Measurements from ENCODE around the gene CEBPB.

The CEBPB gene

DNA sequence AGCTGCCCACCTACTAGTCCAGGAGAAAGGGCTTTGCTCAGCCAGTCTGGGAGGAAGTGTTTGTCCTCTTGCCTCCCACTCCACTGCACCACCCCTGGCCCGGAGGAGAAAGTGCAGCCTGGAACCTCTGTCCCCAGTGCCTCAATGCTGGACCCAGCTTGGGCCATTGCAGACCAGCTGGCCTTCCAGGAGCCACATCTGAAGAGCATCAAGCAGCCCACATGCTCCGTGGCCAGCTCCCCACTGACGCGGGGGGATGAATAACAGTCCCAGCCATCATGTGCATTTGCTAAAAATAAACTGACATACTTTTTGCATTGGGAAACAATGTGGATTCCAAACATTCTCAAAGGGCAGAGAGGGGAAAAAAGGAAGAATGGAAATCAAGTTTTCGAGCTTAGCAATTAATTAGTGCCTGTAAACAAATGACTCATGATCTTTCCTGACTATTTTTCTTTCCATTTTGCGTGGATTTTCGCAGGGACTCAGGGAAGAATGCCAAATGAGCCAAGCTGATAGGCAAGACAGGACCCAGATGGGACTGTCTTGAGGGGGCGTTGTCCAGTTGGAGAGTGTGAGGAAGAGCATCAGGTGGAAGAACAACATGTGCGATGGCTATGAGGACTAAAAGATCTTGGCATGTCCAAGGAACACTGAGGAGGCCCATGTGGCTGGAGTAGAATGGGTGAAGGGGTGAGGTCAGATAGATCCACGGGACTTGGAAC, 34.1 kb downstream of the CEBPB start:
- Mint-ChIP-seq H3K4me3 (no peak overlapping the region), H3K36me3 (ENCODE audit: insufficient read depth) (peaks cover 8% of the 10 kb centered on the region)

DNA sequence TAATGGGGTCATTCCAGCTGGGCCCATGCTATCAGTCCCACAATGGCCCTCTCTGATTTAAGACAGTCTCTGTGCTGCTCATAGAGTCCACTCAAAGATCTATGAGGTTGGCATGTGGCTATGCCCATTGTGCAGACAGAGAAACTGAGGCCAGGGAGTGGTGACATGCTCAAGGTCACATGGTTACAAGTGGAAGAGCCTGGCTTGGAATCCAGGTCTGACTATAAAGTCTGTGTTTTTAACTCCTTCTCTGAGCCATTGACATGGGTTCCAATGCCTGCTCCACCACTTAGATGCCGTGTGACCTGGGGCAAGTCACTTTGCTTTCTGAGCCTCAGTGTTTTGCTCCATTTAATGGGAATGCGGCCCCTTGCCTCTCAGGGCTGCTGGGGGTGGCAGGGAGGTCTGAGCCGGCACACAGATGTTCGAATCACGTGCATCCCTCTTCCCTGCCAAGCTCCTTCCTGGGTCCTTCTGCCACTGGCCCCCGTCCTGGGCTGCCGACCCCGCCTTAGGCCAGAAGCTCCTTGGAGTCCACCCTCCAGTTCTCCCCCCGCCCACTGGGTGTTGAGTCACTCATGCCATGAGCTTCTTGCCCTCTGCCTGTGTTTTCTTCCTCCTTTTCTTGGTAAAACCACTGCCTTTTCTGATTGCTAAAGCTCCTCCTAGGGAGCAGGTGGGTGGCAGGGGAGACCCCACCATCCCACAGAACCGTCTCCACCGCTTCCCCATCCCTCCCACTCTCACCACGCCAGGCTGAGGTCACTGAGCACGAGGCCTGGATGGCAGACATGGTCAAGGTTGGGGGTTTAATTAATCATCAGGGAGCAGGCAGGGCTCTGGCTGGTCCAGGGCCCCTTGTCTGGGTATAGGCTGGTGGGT, 35.7 kb downstream of the CEBPB start:
- Mint-ChIP-seq H3K9me3 (no peaks in the 10 kb centered on the region), H3K4me1 (ENCODE audit: low read depth in 2 of 2) (no peaks in the 10 kb centered on the region), H3K4me3 (no peak overlapping the region), H3K27ac (no peak overlapping the region), H3K27me3 (peaks cover 0 to 6% of the 10 kb centered on the region in 2 donors), H3K36me3 (ENCODE audit: insufficient read depth) (peaks cover 12% of the 10 kb centered on the region)
- DNase-seq (no peak), ATAC-seq (replicated peaks) (no peak)

More for the DNA sequence above, 34.1 kb downstream of the CEBPB start:
- no peaks in the 10 kb centered on the region for H3K4me1 Mint-ChIP-seq (ENCODE audit: low read depth in 2 of 2)
- ATAC-seq (replicated peaks) (no peak), DNase-seq (no peak)
- H3K27ac Mint-ChIP-seq = no peak overlapping the region
- peaks cover 0 to 1% of the 10 kb centered on the region in 2 donors for H3K9me3 Mint-ChIP-seq
- peaks cover 0 to 8% of the 10 kb centered on the region in 2 donors for H3K27me3 Mint-ChIP-seq

DNA sequence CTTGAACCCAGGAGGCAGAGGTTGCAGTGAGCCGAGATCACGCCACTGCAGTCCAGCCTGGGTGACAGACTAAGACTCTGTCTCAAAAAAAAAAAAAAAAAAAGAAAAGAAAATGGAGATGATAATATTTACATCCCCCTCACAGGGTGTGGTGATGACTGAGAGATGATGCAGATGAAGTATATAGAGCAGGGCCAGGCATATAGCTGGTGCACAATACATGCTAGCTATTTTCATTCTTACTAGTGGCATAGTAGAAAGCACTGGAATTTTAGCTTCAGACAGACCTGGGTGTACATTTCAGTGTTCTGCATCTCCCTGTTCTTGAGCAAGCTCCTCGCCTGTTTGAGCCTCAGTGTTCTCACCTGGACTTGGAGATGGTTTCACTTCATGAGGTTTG, 36.9 kb downstream of the CEBPB start:
- no peak overlapping the region for H3K27ac Mint-ChIP-seq
- no peak overlapping the region for H3K4me3 Mint-ChIP-seq
- DNase-seq (no peak), ATAC-seq (replicated peaks) (no peak)
- H3K4me1 Mint-ChIP-seq (ENCODE audit: low read depth in 2 of 2) = no peaks in the 10 kb centered on the region
- no peaks in the 10 kb centered on the region for H3K9me3 Mint-ChIP-seq
- peaks cover 12% of the 10 kb centered on the region for H3K36me3 Mint-ChIP-seq (ENCODE audit: insufficient read depth)
- H3K27me3 Mint-ChIP-seq = peaks cover 0 to 6% of the 10 kb centered on the region in 2 donors

DNA sequence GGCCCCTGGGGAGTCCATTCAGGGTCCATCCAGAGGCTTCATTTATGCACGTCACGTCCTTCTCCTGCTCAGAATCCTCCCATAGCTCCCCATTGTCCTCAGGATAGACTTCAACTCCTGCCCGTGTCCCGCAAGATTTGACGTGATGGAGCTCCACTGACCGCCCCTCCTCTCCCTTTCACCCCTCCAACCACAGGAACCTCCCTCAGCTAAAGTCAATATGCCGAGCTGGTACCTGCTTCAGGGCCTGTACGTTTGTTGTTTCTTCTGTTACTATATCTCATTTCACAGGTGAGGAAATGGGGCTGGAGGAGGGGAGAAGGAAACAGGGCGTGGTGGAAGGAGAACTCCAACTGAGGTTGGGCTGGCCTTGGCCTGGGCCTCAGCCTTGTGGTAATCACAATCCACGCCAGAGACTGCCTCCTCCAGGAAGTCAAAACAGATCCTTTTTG, 38.6 kb downstream of the CEBPB start:
- Mint-ChIP-seq H3K4me3 (no peak overlapping the region), H3K4me1 (ENCODE audit: low read depth in 2 of 2) (no peaks in the 10 kb centered on the region), H3K9me3 (no peaks in the 10 kb centered on the region), H3K27ac (no peak overlapping the region), H3K36me3 (ENCODE audit: insufficient read depth) (peaks cover 12% of the 10 kb centered on the region), H3K27me3 (peaks cover 0 to 6% of the 10 kb centered on the region in 2 donors)
- ATAC-seq (replicated peaks) (no peak), DNase-seq (no peak)

DNA sequence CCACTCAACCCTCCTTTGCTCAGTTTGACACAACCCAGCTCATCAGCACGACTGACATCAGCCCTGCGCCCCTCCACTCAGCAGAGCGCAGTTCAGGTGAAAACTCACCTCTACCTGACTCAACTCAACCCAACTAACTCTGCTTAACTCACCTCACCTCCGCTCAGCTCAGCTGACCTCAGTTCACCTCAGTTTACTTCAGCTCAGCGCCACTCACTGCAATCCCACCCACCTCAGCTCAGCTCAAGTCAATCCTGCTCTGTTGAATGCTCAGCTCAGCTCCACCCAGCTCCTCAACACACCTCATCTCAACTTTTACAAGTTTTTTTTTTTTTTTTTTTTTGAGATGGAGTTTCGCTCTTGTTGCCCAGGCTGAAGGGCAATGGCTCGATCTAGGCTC, 39.6 kb downstream of the CEBPB start:
- no peaks in the 10 kb centered on the region for H3K9me3 Mint-ChIP-seq
- H3K27me3 Mint-ChIP-seq = peaks cover 0 to 6% of the 10 kb centered on the region in 2 donors
- no peak overlapping the region for H3K27ac Mint-ChIP-seq
- H3K4me3 Mint-ChIP-seq = no peak overlapping the region
- ATAC-seq (replicated peaks) = no peak
- no peaks in the 10 kb centered on the region for H3K4me1 Mint-ChIP-seq (ENCODE audit: low read depth in 2 of 2)
- peaks cover 6% of the 10 kb centered on the region for H3K36me3 Mint-ChIP-seq (ENCODE audit: insufficient read depth)
- DNase-seq = no peak

DNA sequence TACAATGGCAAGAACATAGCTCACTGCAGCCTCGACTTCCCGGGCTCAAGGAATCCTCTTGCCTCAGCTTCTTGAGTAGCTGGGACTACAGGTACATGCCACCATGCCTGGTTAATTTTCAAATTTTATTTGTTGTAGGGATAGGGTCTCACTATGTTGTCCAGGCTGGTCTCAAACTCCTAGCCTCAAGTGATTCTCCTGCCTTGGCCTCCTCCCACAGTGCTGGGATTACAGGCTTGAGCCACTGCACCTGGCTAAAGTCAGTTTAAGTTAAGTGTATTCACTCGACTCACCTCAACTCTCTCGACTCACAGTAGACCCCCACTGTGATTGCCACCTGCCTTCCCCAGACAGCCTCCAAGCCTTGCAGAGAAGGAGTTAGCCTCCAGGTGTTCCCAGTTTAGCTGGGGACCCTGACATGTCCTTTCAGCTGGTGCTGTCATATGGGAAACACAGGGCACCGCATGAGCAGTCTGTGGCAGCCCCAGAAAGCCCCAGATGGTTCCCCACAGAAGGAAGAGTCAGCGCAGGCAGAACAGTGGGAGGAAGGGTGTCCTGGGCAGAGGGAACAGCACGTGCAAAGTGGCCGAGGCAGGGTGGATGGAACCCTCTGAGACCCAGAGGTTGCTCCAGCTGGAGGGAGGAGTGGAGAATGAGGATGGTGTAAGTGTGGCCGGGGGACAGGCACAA, 40.4 kb downstream of the CEBPB start:
- Mint-ChIP-seq H3K9me3 (no peaks in the 10 kb centered on the region), H3K4me3 (no peak overlapping the region), H3K36me3 (ENCODE audit: insufficient read depth) (peaks cover 6% of the 10 kb centered on the region), H3K27me3 (peaks cover 0 to 6% of the 10 kb centered on the region in 2 donors), H3K27ac (no peak overlapping the region), H3K4me1 (ENCODE audit: low read depth in 2 of 2) (no peaks in the 10 kb centered on the region)
- ATAC-seq (replicated peaks) = no peak
- no peak for DNase-seq

DNA sequence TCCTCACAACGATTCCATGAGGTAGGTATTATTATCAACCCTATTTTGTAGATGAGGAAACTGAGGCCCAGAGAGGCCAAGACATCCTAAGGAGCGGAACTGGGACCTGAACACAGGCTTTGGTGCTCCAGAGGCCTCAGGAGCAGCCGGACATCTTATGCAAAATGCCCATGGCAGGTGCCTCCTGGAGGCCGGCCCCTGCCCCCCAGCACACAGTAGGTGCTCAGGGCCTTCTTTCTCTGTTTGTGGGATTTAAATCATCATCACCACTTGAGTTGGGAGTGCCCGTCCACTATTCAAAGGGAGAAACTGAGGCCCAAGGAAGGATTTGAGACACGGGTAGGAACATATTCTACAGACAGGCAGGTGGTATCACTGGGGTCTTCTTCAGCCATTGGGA, 41.2 kb downstream of the CEBPB start:
- ATAC-seq (replicated peaks) (no peak), DNase-seq (no peak)
- H3K36me3 Mint-ChIP-seq (ENCODE audit: insufficient read depth) = peaks cover 4% of the 10 kb centered on the region
- no peaks in the 10 kb centered on the region for H3K9me3 Mint-ChIP-seq
- peaks cover 0 to 2% of the 10 kb centered on the region in 2 donors for H3K27me3 Mint-ChIP-seq
- no peak overlapping the region for H3K27ac Mint-ChIP-seq
- H3K4me3 Mint-ChIP-seq = no peak overlapping the region
- H3K4me1 Mint-ChIP-seq (ENCODE audit: low read depth in 2 of 2) = no peaks in the 10 kb centered on the region

DNA sequence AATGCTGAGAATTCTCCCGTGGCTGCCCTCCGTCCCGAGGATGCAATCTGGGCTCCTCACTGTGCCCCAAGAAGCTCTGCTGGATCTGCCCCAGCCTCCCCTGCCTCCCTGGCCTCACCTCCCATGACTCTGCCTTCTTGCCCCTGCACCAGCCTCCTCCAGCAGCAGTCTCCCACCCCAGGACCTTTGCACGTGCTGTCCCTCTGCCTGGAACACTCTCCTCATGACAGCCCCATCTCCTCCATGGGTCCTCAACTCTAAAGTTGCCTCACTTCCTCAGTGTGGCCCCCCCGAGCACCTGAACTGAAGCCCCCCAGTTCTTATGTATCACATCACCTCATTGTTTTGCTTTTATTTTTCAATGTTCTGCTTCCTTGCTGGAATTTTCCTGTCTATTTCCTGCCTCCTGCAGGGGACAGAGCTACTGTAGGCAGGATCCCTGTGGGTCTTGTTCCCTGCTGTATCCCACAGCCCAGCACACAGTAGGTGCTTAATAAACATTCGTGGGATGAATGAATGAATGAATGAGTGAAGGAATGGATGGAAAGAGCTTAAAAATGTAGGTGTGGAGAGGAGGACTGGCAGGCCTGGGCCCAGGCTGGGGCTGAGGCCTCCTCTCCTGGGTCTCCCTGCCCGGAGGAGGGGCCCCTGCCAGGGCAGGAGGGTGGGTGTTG, 42.2 kb downstream of the CEBPB start:
- ATAC-seq (replicated peaks) (no peak), DNase-seq (no peak)
- H3K9me3 Mint-ChIP-seq = no peaks in the 10 kb centered on the region
- peaks cover 4% of the 10 kb centered on the region for H3K36me3 Mint-ChIP-seq (ENCODE audit: insufficient read depth)
- no peaks in the 10 kb centered on the region for H3K27me3 Mint-ChIP-seq
- no peak overlapping the region for H3K27ac Mint-ChIP-seq
- no peaks in the 10 kb centered on the region for H3K4me1 Mint-ChIP-seq (ENCODE audit: low read depth in 2 of 2)
- H3K4me3 Mint-ChIP-seq = no peak overlapping the region

DNA sequence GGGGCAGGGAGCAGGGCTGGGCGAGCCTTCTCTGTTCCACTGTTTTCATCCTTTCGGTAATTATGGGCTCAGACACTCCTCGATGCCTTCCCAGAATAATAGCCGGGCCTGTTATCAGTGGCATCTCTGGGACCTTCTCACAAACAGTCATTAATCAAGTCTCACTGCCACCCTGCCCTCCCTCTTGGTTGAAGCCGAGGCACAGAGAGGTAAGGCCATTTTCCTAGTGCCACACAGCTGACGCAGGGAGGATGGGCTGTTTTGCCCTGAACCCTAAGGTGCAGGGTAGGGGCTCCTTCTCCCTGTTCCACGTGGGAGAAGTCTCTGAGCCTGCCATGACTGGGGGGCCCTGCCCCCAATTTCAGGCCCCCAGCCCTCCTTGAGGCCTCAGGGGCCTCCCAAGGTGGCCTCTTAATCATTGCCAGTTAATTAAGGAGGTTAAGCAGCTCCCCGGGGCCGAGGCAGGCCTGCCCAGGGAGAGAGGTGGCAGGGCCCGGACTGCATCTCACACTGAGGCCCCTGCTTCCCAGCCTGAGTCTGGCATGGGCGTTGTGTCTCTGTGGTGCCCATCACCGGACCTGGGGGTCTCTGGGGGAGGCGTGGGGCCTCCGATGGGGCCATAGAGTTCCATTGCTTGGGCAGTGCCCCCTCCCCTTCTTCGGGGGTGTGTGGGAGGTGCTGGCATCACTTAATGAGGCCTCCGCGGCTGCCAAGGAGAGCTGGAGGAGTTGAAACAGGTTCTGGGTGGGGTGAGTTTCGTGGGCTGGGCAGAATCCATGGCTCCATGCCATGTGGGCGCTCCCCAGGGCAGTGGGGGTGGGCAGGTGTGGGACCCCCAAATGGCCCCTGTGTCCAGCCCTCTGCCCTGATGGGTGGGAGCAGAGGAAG, 42.9 kb downstream of the CEBPB start:
- Mint-ChIP-seq H3K27me3 (no peaks in the 10 kb centered on the region), H3K27ac (no peak overlapping the region), H3K36me3 (ENCODE audit: insufficient read depth) (peaks cover 4% of the 10 kb centered on the region), H3K4me3 (no peak overlapping the region), H3K4me1 (ENCODE audit: low read depth in 2 of 2) (no peaks in the 10 kb centered on the region), H3K9me3 (no peaks in the 10 kb centered on the region)
- no peak for DNase-seq
- no peak for ATAC-seq (replicated peaks)

DNA sequence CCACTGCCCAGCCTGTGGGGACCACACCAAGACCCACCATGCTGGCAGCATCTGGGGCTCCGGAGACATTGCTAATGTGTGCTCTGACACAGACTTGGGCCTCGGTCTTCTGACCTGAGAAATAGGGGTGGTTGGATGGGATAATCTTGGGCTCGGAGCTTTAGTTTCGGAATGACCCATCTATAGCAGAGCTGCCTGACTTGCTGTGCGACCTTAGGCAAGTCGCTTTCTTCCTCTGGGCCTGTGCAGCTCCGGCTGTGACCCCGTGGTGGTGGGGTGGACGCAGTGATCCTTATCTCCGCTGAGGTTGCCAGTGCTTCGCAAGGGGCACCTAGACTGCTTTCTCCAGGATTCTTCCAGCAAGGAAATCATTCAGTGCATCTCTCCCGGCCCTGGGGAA, 43.7 kb downstream of the CEBPB start:
- Mint-ChIP-seq H3K27ac (no peak overlapping the region), H3K4me3 (no peak overlapping the region), H3K9me3 (no peaks in the 10 kb centered on the region), H3K36me3 (ENCODE audit: insufficient read depth) (peaks cover 4% of the 10 kb centered on the region), H3K4me1 (ENCODE audit: low read depth in 2 of 2) (no peaks in the 10 kb centered on the region), H3K27me3 (peaks cover 0 to 6% of the 10 kb centered on the region in 2 donors)
- DNase-seq = no peak
- no peak for ATAC-seq (replicated peaks)

DNA sequence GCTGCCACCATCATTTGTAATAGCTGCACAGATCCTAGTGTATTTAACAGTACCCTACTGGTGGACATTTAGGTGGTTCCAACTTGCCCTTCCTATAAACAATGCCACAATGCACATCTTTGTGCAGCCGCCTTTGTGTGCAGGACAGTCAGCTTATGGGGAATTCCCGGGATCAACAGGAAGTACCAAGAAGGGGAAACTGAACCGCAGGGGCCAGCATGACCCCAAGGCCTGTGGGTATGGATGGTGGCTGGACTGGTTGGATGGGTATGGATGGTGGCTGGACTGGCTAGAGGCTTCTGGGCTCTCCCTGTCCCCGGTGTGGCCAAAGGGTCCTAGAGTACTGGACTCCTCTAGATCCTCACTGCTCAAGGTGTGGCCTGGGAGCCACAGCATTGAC, 46.7 kb downstream of the CEBPB start:
- Mint-ChIP-seq H3K27ac (no peak overlapping the region), H3K9me3 (no peaks in the 10 kb centered on the region), H3K36me3 (ENCODE audit: insufficient read depth) (no peaks in the 10 kb centered on the region), H3K4me1 (ENCODE audit: low read depth in 2 of 2) (no peaks in the 10 kb centered on the region), H3K27me3 (peaks cover 0 to 28% of the 10 kb centered on the region in 2 donors), H3K4me3 (no peak overlapping the region)
- DNase-seq = no peak
- no peak for ATAC-seq (replicated peaks)

DNA sequence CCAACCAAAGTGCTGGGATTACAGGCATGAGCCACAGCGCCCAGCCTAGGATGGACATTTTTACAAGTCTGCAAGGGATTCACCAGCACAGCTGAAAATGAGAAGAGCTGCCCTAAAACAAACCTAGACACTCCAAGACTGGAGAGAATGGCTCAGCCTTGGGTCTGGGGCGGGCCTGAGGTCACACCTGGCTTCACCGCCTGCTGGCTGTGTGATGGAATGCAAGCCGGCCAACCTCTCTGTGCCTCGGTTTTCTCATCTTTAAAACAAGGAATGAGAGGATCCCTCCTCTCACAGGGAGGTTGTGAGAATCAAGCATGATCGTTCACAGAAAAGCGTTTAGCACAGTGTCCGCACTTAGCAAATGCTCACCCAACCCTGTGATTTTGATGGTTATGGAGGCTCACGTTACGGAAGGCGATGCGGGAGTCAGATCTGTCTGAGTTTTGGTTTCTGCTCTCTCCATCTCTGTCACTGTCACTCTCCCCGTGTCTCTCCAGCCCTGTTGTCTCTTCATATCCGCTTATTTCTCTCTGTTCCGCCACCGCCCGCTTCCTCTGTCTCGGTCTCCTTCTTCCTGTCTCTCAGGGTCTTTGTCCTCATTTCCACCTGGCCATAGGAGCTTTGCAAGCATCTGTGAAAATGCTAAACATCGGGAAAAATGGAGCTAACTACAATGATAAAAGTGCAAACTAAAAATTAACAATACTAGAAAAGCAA, 47.6 kb downstream of the CEBPB start:
- ATAC-seq (replicated peaks) (no peak), DNase-seq (no peak)
- Mint-ChIP-seq H3K9me3 (no peaks in the 10 kb centered on the region), H3K27me3 (peaks cover 0 to 34% of the 10 kb centered on the region in 2 donors), H3K4me3 (no peak overlapping the region), H3K36me3 (ENCODE audit: insufficient read depth) (no peaks in the 10 kb centered on the region), H3K4me1 (ENCODE audit: low read depth in 2 of 2) (no peaks in the 10 kb centered on the region), H3K27ac (no peak overlapping the region)
